Body of pancreas (tissue), 4 donors: ENCODE results near the gene RAB1A. TPM values are rescaled to one million over a fixed set of nuclear protein-coding genes. Genes with fewer than 3 reads are reported as not detected.

ENCODE experiments used
- ATAC-seq: fragments of 150-250 bp; one replicate; pipeline ENCODE4 v1.9.1; 2016
- DNase-seq, 4 donors: peaks; one replicate each; pipeline ENCODE4 v3.0.0-alpha.2; 2019
- H3K27ac ChIP-seq, 4 donors: fragments of 200-600 bp; sonication (generic); 1 replicate in 3 of 4; 2 replicates in 1 of 4; pipeline versions ENCODE4 v1.5.1 to v1.6.1; 2016 to 2019; ENCODE audit warnings: mild to moderate bottlenecking in 1 of 4, mixed read lengths in 1 of 4, moderate library complexity in 1 of 4
- H3K27me3 ChIP-seq, 2 donors: fragments of 200-600 bp; sonication (generic); one replicate each; pipeline ENCODE4 v1.6.0; 2016; ENCODE audit warnings: mild to moderate bottlenecking in 1 of 2
- H3K36me3 ChIP-seq, 2 donors: fragments of 200-600 bp; sonication (generic); replicated peaks in 1 of 2; 2 replicates each; pipeline ENCODE4 v1.5.1; 2016; ENCODE audit warnings: low read depth in 2 of 2; ENCODE audit not compliant: insufficient read depth in 1 of 2
- H3K4me1 ChIP-seq: fragments of 200-600 bp; sonication (generic); one replicate; pipeline ENCODE4 v1.6.0; 2016
- H3K4me3 ChIP-seq, 2 donors: fragments of 200-600 bp; sonication (generic); 1 replicate in 1 of 2; 2 replicates in 1 of 2; pipeline ENCODE4 v1.5.1; 2016 to 2019
- H3K9me3 ChIP-seq, 3 donors: fragments of 200-600 bp; sonication (generic); 1 replicate in 2 of 3; 2 replicates in 1 of 3; pipeline ENCODE4 v1.5.1; 2016
- CTCF ChIP-seq, 7 experiments: fragments of 450-650 bp in 4 of 7; fragments of 200-600 bp in 3 of 7; sonication (generic) in 3 of 7; IDR thresholded peaks; one replicate each; pipeline ENCODE4 v1.5.1; 2016 to 2019; ENCODE audit warnings: antibody characterized with exemption in 7 of 7
- POLR2A ChIP-seq, 3 donors: fragments of 450-650 bp; IDR thresholded peaks; one replicate each; pipeline ENCODE4 v1.6.1; 2016; ENCODE audit warnings: antibody characterized with exemption in 3 of 3, mild to moderate bottlenecking in 2 of 3
- WGBS, 2 donors: methylation state at CpG; one replicate each; pipeline ENCODE4 v1.1.5; 2017; 5-methylcytosine and 5-hydroxymethylcytosine counted together
- intact Hi-C: fragments of 100-400 bp; cut with DNase I; formaldehyde crosslinking; loops from one replicate; pipeline ENCODE4 v1.15.1; 2023
- total RNA-seq, 2 donors: library from RNA; depleted of rRNA; stranded (reverse); fragments of >200 nt; gene quantifications; one replicate each; pipeline ENCODE4 v1.1.0, GENCODE V29; 2016

RAB1A gene
- total RNA-seq, 2 donors from 2014 or later, result 43.2 to 53.7 TPM

GRCh38 chr2:65044097-65044735, 85.7 kb downstream of the RAB1A start:
- no peaks in the 10 kb centered on the region for H3K27me3 ChIP-seq
- H3K27ac ChIP-seq, result no peak overlapping the region
- intact Hi-C loops, result loop anchor here (5.0 kb wide), 2 partner anchors 127 to 143 kb away; no protein-coding TSS in a partner anchor
- no peak for TF ChIP-seq POLR2A (IDR thresholded peaks at IDR 0.05)
- no peak for TF ChIP-seq CTCF (IDR thresholded peaks at IDR 0.05)
- whole genome bisulfite sequencing, 2 donors, result 79 to 81% methylated on average over 7 of the region's 7 CpGs
- no peaks in the 10 kb centered on the region for H3K4me1 ChIP-seq
- DNase-seq (no peak), ATAC-seq (no peak)
- no peak overlapping the region for H3K4me3 ChIP-seq
- no peaks in the 10 kb centered on the region for H3K36me3 ChIP-seq
- H3K9me3 ChIP-seq, result no peaks in the 10 kb centered on the region

- intact Hi-C loops, result loop anchor here (5.0 kb wide), 2 partner anchors 126 to 144 kb away; no protein-coding TSS in a partner anchor
- no peaks in the 10 kb centered on the region for H3K27me3 ChIP-seq
- ATAC-seq, result no peak
- H3K36me3 ChIP-seq, result no peaks in the 10 kb centered on the region
- no peaks in the 10 kb centered on the region for H3K9me3 ChIP-seq
- TF ChIP-seq POLR2A (IDR thresholded peaks at IDR 0.05) (no peak), CTCF (IDR thresholded peaks at IDR 0.05) (no peak)
- H3K4me1 ChIP-seq, result no peaks in the 10 kb centered on the region
- H3K4me3 ChIP-seq, result no peak overlapping the region
- WGBS, 2 donors, result 63 to 76% methylated on average over 2 of the region's 2 CpGs
- H3K27ac ChIP-seq, result no peak overlapping the region
- DNase-seq, result no peak
These were observed 86.9 kb downstream of the RAB1A start for GRCh38 chr2:65043001-65043400.

DNA sequence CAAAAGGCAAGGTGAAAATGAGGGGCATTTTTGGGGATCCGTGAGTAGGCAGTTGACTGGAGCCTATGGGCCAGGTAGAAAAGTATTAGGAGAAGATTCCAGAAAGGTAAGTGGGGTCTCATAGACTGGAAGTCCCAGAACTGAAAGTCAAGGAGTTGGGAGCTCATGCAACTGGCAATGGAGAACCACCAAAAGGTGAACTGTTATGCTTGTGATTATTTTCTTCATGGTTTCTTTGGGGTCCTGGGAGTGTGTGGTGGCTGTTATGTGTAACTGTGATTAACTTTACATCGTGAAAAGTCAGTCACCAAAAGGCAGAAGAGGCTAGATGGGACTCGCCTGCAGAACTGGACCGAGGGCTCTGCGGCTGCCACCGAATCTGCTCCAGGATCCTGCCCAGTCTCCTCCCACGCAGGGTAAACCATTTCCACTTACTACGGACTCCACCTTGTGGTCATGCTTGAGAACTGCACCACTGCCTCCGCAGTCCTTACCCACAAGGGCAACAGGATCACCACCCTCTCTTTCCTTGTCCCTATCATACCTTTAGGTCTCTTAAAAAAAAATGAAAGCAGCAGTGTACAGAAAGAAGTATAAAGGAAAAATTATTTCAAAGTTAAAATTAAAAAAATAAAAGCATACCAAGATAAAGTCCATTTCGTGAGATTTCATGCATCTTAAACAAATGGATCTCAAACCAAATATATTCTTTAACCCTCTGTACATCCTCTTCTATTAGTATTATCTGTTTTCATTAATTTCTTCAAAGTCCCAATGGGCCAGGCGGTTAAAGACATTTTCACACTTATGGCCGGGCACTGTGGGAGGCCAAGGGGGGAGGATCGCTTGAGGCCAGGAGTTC, 89.3 kb downstream of the RAB1A start:
- no peaks in the 10 kb centered on the region for H3K36me3 ChIP-seq
- 21 to 25% methylated on average over 13 of the region's 13 CpGs for WGBS, 2 donors
- DNase-seq (peak; percentile 88 to 92 (median 90)), ATAC-seq (peak; percentile 99)
- H3K4me3 ChIP-seq, result no peak overlapping the region
- intact Hi-C loops, result loop anchor here (5.0 kb wide), 2 partner anchors 123 to 147 kb away; no protein-coding TSS in a partner anchor
- no peaks in the 10 kb centered on the region for H3K9me3 ChIP-seq
- TF ChIP-seq POLR2A (IDR thresholded peaks at IDR 0.05), result no peak
- peak; percentile 82 to 97 (median 96) for TF ChIP-seq CTCF (IDR thresholded peaks at IDR 0.05)
- H3K27ac ChIP-seq, result no peak overlapping the region
- peaks cover 2% of the 10 kb centered on the region for H3K4me1 ChIP-seq
- no peaks in the 10 kb centered on the region for H3K27me3 ChIP-seq

GRCh38 chr2:65039640-65040039, 90.3 kb downstream of the RAB1A start:
- DNase-seq (no peak), ATAC-seq (no peak)
- Histone ChIP-seq H3K4me1 (peaks cover 5% of the 10 kb centered on the region), H3K27me3 (no peaks in the 10 kb centered on the region), H3K36me3 (no peaks in the 10 kb centered on the region), H3K4me3 (no peak overlapping the region), H3K27ac (no peak overlapping the region), H3K9me3 (no peaks in the 10 kb centered on the region)
- intact Hi-C loops, result loop anchor here (5.0 kb wide), 2 partner anchors 122 to 148 kb away; no protein-coding TSS in a partner anchor
- no peak for TF ChIP-seq POLR2A (IDR thresholded peaks at IDR 0.05)
- TF ChIP-seq CTCF (IDR thresholded peaks at IDR 0.05), result no peak
- WGBS, 2 donors, result 75 to 82% methylated on average over 3 of the region's 3 CpGs
